Activated CD4-positive, alpha-beta T cell treated with anti-CD3 and anti-CD28 coated beads for 1 hour (primary cell): ENCODE data around the gene ORM2.
"Not testable (repeated sequence)": the region's sequence is repeated elsewhere in the genome, so short reads cannot be mapped to it uniquely, and the experiment has no call there.

ENCODE experiments used
- DNase-seq: peaks from one replicate; pipeline ENCODE4 v3.0.0-alpha.2; 2020

Gene ORM2

DNA sequence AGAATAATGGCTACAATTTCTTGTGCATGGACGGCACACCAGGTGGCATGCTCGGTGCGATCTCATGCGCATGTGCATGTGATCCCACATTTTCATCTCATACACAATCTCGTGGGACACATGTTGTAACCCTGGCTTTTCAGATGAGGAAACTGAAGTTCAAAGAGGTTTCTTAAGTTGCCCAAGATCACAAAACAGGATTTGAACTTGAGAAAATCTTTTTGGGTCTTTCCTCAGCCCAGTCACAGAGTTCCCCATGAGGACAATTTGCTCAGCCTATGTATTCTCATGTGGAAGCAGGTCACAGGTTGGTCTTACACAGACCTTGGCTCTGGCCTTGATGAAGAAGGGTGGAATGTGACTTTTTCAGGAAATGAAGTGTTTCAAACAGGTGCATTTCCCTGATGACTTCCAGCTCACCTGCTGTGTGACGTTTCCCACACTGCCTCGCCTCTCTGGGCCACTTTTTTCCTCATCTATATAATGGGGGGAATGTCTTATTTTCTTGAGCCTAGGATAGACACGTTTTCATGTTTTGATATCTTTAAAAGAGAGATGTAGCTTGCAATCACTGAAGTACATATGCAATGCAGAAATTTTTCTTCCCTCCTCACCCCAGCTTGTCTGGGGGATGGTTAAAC lies 13.8 kb upstream of the ORM2 start:
- no peak for DNase-seq

DNA sequence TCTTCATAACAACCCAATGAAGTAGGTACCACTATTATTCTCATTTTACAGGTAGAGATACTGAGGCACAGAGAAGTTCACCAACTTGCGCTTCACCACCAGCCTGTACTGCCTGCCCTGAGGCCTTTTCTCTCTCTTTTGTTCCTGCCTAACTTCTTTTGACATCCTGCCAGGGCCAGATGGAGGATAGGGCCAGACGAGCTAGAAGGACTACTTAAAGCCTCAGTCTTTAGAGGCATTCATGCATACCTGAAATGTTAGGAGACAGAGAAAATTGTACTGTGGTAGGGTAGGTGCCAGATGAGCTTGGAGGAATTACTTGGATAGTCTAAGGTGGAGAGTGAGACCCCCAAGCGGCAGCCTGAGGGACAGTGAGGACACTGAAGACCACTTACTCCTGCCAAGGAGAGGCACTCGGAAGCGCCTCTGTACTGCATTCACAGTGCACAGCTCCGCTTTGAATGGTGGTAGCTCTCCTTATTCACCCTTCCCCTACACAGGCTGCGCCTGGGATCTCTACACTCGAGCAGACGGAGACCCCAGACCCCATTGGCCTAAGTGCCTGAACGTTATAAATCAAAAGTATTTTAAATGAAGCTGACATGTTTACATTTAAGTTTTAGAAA lies 13.0 kb upstream of the ORM2 start:
- DNase-seq, result no peak

DNA sequence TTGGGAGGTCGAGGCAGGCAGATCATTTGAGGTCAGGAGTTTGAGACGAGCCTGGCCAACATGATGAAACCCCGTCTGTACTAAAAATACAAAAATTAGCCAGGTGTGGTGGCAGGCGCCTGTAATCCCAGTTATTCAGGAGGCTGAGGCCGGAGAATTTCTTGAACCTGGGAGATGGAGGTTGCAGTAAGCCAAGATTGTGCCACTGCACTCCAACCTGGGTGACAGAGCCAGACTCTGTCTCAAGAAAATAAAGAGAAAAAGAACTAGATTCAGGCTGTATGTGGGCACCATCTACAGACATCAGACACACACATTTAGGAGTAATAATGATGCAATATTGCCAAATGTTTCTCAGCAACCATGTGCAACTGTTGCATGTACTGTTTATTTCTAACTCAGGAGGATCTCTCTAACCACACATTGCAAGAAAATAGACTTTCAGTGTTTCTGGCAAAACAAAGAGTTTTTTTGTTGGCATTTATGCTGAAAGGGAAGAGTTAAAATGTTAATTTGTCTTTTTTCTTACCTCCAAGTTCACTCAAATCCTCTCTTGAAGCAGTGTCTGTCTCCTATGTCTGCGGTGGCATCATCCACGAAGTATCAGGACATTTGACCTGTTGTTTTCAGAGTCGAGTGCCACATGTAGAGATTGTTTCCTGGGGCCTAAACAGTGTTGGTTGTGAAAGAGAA lies 11.9 kb upstream of the ORM2 start:
- DNase-seq, result no peak

DNA sequence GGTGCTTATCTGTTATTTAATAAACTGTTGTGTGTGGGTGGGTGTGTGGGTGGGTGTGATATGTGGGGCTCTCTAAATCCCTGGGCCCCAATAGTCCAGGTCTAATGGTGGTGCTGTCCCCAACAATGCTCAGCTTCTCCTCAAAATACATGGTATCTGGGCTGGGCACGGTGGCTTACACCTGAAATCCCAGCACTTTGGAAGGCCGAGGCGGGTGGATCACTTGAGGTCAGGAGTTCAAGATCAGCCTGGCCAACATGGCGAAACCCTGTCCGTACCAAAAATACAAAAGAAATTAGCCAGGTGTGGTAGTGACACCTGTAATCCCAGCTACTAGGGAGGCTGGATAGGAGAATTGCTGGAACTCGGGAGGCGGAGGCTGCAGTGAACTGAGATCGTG lies 11.3 kb upstream of the ORM2 start:
- no peak for DNase-seq

DNA sequence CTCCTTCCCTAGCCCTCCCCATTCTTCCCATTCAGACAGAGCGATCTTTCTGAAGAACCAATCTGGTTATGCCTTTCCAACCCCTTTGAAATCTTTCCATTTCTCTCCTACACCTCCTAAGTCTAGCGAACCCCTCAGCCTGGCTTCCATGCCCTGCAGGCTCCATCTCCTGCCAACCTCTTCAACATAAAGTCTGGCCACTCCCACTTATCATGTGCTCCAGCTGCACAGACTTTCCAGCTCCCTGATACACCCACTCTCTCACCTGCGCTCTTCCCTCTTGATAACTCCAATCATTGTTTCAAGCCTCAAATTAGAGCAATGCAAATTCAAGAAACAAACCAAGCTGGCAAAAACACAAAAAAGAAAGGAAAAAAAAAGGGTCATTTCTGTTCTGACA lies 10.5 kb upstream of the ORM2 start:
- DNase-seq, result no peak

DNA sequence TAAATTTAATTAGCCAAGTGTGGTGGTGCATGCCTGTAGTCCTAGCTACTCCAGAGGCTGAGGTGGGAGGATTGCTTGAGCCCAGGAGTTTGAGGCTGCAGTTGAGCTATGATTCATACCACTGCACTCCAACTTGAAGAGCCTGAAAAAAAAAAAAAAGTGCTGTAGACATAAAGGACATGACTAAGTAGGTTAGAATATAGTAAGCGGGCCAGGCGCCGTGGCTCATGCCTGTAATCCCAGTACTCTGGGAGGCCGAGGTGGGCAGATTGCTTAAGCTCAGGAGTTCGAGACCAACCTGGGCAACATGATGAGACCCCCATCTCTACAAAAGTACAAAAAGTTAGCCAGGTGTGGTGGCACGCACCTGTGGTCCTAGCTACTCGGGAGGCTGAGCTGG lies 9.0 kb upstream of the ORM2 start:
- DNase-seq, result not testable (repeated sequence)

DNA sequence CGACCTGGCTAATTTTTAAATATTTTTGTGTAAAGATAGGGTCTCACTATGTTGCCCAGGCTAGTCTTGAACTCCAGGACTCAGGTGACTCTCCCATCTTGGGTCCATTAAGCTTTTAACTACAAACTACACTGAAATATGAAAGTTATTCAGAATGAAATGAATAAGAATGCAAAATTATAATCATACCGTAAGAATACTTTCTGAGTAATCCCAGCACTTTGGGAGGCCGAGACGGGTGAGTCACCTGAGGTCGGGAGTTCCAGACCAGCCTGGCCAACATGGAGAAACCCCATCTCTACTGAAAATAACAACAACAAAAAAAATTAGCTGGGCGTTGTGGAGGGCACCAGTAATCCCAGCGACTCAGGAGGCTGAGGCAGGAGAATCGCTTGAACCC lies 7.9 kb upstream of the ORM2 start:
- no peak for DNase-seq

DNA sequence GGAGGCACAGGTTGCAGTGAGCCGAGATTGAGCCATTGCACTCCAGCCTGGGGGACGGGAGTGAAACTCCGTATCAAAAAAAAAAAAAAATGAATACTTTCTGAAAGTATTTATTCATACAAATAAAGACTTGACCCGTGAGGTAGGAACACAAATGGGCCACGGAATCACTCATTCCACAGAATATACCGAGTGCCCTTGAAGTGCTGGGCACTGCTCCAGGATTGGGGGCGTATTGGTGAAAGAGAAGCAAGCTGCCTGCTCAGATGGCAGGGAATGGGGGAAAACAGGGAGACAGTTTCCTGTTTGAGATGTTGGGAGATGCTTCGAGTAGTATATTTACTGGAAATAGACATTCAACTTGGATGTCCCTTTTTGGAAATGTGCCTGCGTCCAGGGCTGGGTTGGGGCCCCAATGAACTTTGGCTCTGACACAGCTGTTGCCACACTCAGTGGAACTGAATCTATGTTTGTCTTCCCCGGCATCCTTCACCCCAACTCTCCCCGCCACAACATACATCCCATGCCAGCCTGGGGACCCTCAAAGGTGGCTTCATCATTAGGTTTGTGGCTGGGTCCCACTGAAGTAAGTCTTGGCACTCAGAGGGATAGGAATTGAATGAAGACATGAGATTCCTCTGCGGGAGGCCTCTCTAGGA lies 7.4 kb upstream of the ORM2 start:
- DNase-seq, result not testable (repeated sequence)

DNA sequence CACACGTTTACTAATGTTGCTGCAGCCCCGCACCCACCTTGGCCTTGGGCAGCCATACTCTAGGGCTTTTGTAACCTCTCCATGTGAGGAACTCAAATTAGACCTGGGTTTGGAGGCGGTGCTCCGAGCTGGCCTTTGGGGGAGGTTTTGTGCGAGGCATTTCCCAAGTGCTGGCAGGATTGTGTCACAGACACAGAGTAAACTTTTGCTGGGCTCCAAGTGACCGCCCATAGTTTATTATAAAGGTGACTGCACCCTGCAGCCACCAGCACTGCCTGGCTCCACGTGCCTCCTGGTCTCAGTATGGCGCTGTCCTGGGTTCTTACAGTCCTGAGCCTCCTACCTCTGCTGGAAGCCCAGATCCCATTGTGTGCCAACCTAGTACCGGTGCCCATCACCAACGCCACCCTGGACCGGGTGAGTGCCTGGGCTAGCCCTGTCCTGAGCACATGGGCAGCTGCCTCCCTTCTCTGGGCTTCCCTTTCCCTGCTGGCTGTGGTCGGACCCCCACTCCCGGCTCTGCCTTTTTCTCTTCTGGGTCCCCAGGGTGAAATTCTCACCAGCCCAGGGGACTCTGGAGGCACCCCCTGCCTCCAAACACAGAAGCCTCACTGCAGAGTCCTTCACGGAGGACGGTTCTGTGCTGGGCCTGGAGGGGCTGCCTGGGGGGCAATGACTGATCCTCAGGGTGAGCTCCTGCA lies 6.7 kb upstream of the ORM2 start, which contains the start of gene ORM1:
Gene ORM1 (plus strand): TSS at position 268 of the 701 bp plus-strand sequence. CDS start 36 bp downstream, at position 304.
- not testable (repeated sequence) for DNase-seq

DNA sequence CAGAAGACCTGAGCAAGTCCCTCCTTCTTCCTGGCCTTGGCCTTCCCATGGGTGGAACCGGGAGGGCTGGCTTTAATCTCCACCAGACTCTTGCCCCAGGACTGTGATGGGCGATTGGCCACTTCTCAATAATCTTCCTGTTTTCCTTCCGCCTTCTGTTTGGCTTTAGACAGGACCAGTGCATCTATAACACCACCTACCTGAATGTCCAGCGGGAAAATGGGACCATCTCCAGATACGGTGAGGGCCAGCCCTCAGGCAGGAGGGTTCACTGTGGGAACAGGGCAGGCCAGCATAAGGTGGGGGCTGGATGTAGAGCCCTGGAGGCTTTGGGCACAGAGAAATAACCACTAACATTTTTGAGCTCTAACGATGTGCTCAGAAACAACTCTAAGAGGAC lies 5.8 kb upstream of the ORM2 start:
- not testable (repeated sequence) for DNase-seq

DNA sequence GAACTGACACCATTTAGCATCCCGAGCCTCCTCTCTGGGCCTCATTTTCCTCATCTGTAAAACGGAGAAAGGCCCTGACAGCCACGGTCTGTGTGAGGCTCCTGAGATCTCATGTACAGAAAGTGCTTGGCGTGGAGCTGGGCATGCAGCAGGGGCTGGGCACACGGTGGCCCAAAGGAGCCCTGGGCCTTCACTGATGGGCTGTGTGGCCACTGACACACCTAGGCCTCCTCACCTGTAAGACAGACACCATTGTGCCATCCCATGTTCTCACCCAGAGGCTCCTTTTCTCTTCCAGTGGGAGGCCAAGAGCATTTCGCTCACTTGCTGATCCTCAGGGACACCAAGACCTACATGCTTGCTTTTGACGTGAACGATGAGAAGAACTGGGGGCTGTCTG lies 5.2 kb upstream of the ORM2 start:
- no peak for DNase-seq

DNA sequence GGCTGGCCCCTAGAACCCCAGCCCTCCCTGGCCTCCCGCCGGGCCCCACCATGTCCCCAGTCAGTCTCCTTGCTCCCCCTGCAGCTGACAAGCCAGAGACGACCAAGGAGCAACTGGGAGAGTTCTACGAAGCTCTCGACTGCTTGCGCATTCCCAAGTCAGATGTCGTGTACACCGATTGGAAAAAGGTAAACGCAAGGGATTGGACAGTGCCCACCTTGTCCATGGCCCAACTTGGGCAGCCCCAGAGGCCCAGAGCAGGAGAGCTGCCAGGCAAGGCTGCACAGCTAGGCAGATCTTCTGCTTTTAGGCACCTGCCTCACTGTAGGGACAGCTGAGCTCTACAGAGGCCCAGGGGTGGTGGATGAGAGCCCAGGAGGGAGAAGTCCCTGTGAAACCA lies 4.7 kb upstream of the ORM2 start:
- DNase-seq, result not testable (repeated sequence)

DNA sequence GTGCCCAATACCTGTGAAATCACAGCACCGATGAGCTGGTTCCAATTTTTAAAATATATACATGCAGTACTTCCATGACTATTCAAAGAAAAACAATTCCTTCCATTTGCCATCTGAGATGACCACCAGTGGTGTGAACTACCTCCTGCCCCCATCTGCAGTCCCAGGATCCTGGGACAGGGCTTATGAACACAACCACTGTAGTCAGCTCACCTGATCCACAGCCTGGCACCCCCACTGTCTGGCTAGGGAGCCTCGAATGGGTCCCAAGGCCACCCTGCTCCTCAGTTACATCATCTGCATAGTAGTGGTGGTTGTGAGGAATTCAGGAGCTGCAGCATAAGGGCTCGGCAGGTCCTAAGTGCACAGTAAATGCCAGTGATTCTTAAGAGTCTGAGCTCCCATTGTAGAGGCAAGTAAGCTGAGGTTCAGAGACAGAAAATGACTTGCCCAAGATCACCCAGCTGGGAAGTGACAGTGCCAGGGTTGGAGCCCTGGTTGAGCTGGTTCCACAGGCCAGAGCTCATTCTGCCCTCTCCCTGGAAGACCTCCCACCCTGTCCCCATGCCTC lies 3.9 kb upstream of the ORM2 start:
- not testable (repeated sequence) for DNase-seq

DNA sequence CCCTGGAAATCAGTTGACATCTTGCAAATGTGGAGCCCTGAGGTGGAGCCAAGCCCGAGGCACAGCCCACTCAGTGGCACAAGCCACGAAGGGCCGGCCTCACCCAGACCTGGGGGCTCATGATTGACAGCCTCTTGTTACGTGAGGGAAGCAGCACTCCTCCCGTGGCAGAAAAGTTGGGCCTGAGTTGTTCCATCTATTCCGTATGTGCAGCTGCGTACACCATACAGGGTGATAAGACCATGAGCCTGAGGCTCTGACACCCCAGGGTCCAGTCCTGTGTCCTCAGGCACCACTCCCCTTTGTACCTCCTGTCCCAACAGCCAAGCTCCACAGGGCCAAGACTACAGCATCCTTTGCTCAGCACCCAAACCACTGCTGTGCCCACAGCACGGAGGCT lies 1.9 kb upstream of the ORM2 start:
- DNase-seq, result no peak

DNA sequence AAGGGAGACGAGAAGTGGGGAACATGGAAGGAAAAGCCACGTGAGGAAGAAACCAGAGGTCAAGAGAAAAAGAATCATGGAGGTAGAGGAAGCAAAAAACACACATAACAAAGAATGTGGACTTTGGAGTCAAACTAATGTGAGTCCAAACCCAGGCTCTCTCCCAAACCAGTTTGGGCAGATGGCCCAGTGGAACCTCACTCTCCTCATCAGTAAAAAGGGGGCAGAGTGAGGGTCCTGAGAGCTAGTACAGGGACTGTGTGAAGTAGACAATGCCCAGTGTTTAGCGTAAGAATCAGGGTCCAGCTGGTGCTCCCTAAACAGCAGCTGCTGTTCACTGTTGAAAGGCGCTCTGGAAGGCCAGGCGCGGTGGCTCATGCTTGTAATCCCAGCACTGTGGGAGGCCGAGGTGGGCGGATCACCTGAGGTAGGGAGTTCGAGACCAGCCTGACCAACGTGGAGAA lies 1.3 kb upstream of the ORM2 start:
- not testable (repeated sequence) for DNase-seq

DNA sequence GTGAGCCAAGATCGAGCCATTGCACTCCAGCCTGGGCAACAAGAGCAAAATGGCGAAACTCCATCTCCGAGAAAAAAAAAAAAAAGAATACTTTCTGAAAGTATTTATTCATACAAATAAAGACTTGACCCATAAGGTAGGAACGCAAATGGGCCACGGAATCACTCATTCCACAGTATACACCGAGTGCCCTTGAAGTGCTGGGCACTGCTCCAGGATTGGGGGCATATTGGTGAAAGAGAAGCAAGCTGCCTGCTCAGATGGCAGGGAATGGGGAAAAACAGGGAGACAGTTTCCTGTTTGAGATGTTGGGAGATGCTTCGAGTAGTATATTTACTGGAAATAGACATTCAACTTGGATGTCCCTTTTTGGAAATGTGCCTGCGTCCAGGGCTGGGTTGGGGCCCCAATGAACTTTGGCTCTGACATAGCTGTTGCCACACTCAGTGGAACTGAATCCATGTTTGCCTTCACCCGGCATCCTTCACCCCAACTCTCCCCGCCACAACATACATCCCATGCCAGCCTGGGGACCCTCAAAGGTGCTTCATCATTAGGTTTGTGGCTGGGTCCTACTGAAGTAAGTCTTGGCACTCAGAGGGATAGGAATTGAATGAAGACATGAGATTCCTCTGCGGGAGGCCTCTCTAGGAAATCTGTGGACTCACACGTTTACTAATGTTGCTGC lies 588 bp upstream of the ORM2 start:
- DNase-seq, result not testable (repeated sequence)

DNA sequence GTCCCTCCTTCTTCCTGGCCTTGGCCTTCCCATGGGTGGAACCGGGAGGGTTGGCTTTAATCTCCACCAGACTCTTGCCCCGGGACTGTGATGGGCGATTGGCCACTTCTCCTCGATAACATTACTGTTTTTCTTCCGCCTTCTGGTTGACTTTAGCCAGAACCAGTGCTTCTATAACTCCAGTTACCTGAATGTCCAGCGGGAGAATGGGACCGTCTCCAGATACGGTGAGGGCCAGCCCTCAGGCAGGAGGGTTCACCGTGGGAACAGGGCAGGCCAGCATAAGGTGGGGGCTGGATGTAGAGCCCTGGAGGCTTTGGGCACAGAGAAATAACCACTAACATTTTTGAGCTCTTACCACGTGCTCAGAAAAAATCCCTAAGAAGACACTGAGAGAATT lies 967 bp downstream of the ORM2 start:
- no peak for DNase-seq

DNA sequence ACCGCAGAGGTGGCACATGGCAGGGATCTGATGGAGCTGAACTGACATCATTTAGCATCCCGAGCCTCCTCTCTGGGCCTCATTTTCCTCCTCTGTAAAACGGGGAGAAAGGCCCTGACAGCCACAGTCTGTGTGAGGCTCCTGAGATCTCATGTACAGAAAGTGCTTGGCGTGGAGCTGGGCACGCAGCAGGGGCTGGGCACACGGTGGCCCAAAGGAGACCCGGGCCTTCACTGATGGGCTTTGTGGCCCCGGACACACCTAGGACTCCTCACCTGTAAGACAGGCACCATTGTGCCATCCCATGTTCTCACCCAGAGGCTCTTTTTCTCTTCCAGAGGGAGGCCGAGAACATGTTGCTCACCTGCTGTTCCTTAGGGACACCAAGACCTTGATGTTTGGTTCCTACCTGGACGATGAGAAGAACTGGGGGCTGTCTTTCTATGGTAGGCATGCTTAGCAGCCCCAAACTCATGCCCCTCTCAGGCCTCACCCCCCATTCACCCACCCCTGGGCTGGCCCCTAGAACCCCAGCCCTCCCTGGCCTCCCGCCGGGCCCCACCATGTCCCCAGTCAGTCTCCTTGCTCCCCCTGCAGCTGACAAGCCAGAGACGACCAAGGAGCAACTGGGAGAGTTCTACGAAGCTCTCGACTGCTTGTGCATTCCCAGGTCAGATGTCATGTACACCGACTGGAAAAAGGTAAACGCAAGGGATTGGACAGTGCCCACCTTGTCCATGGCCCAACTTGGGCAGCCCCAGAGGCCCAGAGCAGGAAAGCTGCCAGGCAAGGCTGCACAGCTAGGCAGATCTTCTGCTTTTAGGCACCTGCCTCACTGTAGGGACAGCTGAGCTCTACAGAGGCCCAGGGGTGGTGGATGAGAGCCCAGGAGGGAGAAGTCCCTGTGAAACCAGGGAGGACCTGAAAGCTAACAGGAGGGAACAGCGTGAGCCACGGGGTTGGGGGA lies 1.8 kb downstream of the ORM2 start:
- DNase-seq, result not testable (repeated sequence)

DNA sequence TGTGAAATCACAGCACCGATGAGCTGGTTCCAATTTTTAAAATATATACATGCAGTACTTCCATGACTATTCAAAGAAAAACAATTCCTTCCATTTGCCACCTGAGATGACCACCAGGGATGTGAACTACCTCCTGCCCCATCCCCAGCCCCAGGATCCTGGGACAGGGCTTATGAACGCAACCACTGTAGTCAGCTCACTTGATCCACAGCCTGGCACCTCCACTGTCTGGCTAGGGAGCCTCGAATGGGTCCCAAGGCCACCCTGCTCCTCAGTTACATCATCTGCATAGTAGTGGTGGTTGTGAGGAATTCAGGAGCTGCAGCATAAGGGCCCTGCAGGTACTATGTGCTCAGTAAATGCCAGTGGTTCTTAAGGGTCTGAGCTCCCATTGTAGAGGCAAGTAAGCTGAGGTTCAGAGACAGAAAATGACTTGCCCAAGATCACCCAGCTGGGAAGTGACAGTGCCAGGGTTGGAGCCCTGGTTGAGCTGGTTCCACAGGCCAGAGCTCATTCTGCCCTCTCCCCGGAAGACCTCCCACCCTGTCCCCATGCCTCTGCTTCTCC lies 2.9 kb downstream of the ORM2 start:
- not testable (repeated sequence) for DNase-seq

DNA sequence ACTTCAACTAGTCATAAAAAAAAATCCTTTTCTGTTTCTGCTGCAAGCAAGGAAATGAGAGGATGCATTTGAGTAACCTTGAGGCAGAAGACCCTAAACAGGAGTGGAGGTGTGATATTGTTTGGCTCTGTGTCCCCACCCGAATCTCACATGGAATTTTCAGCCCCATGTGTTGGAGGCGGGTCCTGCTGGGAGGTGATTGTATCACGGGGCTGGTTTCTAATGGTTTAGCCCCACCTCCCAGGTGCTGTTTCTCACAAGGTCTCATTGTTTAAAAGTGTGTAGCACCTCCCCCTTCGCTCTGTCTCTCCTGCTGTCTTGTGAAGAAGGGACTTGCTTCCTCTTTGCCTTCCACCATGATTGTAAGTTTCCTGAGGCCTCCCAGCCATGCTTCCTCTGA lies 4.0 kb downstream of the ORM2 start:
- not testable (repeated sequence) for DNase-seq
